ENCODE measurements around the gene PPP1R1B.

DNA sequence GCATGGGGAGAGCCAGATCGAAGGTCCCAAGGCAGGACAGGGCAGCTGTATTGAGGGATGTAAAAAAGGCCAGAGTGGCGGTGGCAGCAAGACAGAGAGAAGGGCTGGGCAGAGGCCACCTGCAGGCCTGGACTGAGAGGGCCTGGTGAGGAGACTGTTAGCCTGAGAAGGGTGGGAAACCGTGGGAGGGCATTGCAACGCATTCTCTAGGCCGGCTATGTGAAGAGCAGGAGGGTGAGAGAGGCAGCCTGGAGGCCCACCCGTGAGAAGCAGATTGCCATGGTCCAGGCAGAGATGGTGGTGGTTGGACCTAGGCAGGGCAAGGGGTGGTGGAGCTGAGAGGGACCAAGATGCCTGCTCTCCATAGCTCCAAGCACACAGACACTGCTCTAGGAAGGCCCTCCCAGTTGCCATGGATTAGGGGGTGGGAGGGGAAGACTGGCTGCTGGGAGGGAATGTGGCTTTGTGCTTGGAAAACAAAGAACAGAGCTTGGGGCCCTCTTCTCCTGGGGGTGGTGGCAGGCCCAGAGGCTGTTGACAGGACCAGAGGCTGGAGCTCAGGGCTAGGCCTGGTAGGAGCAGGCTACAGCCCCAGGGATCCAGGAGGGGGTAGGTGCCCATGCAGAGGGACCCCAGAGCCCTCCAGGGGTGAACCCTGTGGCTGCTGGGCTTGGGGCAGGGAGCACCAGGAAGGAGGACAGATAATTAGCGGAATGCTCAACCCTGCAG lies 26.0 kb downstream of the PPP1R1B start:
- TF ChIP-seq, protein P1, sequence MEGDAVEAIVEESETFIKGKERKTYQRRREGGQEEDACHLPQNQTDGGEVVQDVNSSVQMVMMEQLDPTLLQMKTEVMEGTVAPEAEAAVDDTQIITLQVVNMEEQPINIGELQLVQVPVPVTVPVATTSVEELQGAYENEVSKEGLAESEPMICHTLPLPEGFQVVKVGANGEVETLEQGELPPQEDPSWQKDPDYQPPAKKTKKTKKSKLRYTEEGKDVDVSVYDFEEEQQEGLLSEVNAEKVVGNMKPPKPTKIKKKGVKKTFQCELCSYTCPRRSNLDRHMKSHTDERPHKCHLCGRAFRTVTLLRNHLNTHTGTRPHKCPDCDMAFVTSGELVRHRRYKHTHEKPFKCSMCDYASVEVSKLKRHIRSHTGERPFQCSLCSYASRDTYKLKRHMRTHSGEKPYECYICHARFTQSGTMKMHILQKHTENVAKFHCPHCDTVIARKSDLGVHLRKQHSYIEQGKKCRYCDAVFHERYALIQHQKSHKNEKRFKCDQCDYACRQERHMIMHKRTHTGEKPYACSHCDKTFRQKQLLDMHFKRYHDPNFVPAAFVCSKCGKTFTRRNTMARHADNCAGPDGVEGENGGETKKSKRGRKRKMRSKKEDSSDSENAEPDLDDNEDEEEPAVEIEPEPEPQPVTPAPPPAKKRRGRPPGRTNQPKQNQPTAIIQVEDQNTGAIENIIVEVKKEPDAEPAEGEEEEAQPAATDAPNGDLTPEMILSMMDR (IDR thresholded peaks at IDR 0.05): no peak
- TF ChIP-seq POLR2A (IDR thresholded peaks at IDR 0.05): no peak

All from testis (tissue), 2 donors.